ENCODE results near the gene ZBP1.

The ZBP1 gene

DNA sequence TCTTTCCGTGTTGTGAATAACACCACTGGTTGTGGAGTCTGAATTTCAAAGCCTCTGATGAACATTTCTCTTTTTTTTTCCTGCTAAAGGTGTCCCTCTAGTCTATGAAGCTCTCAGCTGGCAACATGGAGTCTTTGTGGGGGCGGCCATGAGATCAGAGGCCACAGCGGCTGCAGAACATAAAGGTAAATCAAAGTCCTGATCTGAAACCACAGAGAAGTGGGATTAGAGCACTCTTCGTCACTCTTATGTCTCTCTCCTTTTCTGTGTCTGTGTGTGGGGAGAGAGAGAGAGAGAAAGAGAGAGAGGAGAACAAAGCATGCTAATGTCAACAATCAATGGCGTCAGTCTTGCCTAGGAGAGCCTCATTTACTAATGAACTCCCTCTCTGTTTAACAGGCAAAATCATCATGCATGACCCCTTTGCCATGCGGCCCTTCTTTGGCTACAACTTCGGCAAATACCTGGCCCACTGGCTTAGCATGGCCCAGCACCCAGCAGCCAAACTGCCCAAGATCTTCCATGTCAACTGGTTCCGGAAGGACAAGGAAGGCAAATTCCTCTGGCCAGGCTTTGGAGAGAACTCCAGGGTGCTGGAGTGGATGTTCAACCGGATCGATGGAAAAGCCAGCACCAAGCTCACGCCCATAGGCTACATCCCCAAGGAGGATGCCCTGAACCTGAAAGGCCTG is 55.1 kb downstream of the ZBP1 start:
- no peaks in the 10 kb centered on the region for H3K36me3 Mint-ChIP-seq (ENCODE audit: insufficient read depth)
- peaks cover 56 to 95% of the 10 kb centered on the region in 2 donors for H3K27me3 Mint-ChIP-seq
- no peak for ATAC-seq (replicated peaks)
- DNase-seq: no peak
- no peak overlapping the region for H3K4me3 Mint-ChIP-seq
- no peaks in the 10 kb centered on the region for H3K9me3 Mint-ChIP-seq
- no peaks in the 10 kb centered on the region for H3K4me1 Mint-ChIP-seq (ENCODE audit: low read depth in 2 of 2)
- no peak overlapping the region for H3K27ac Mint-ChIP-seq

GRCh38 chr20:57564180-57564802 is 55.9 kb downstream of the ZBP1 start:
- no peak for ATAC-seq (replicated peaks)
- Mint-ChIP-seq H3K27me3 (peaks cover 53 to 95% of the 10 kb centered on the region in 2 donors), H3K27ac (no peak overlapping the region), H3K4me3 (no peak overlapping the region), H3K36me3 (ENCODE audit: insufficient read depth) (no peaks in the 10 kb centered on the region), H3K9me3 (no peaks in the 10 kb centered on the region), H3K4me1 (ENCODE audit: low read depth in 2 of 2) (no peaks in the 10 kb centered on the region)
- DNase-seq: no peak

DNA sequence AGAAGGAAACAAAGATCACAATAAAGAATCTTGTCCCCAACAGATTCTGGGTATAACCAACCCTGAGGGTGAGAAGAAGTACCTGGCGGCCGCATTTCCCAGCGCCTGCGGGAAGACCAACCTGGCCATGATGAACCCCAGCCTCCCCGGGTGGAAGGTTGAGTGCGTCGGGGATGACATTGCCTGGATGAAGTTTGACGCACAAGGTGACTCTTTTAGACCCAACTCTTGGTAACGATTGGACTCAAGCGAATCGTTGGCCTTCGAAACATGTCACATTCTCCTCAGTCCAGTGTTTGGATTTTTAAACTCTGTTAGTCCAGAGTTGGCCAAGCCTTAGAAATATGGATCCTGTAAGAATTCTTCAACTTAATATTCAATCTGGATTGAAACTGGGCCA is 56.7 kb downstream of the ZBP1 start:
- Mint-ChIP-seq H3K27ac (no peak overlapping the region), H3K4me1 (ENCODE audit: low read depth in 2 of 2) (no peaks in the 10 kb centered on the region), H3K9me3 (no peaks in the 10 kb centered on the region), H3K36me3 (ENCODE audit: insufficient read depth) (no peaks in the 10 kb centered on the region), H3K4me3 (no peak overlapping the region), H3K27me3 (peaks cover 53 to 95% of the 10 kb centered on the region in 2 donors)
- no peak for ATAC-seq (replicated peaks)
- no peak for DNase-seq

- Mint-ChIP-seq H3K4me1 (ENCODE audit: low read depth in 2 of 2) (no peaks in the 10 kb centered on the region), H3K27ac (no peak overlapping the region), H3K27me3 (peaks cover 53 to 95% of the 10 kb centered on the region in 2 donors), H3K9me3 (no peaks in the 10 kb centered on the region), H3K36me3 (ENCODE audit: insufficient read depth) (no peaks in the 10 kb centered on the region), H3K4me3 (no peak overlapping the region)
- ATAC-seq (replicated peaks) (no peak), DNase-seq (no peak)
These were observed 57.4 kb downstream of the ZBP1 start for GRCh38 chr20:57562541-57563465.

- H3K27me3 Mint-ChIP-seq: peaks cover 54 to 95% of the 10 kb centered on the region in 2 donors
- no peaks in the 10 kb centered on the region for H3K4me1 Mint-ChIP-seq (ENCODE audit: low read depth in 2 of 2)
- H3K4me3 Mint-ChIP-seq: no peak overlapping the region
- no peaks in the 10 kb centered on the region for H3K9me3 Mint-ChIP-seq
- no peaks in the 10 kb centered on the region for H3K36me3 Mint-ChIP-seq (ENCODE audit: insufficient read depth)
- DNase-seq (no peak), ATAC-seq (replicated peaks) (no peak)
- H3K27ac Mint-ChIP-seq: no peak overlapping the region
These were observed 58.6 kb downstream of the ZBP1 start for GRCh38 chr20:57561356-57562279.

GRCh38 chr20:57560554-57561355 is 59.5 kb downstream of the ZBP1 start, which contains the start of gene PCK1:
Gene PCK1 (plus strand): TSS chr20:57561110. CDS start chr20:57561412, 302 bp downstream.
- Mint-ChIP-seq H3K4me1 (ENCODE audit: low read depth in 2 of 2) (no peaks in the 10 kb centered on the region), H3K36me3 (ENCODE audit: insufficient read depth) (no peaks in the 10 kb centered on the region), H3K4me3 (no peak within 1 kb of the TSS), H3K9me3 (no peaks in the 10 kb centered on the region), H3K27ac (no peak within 1 kb of the TSS), H3K27me3 (peaks cover 55 to 95% of the 10 kb centered on the region in 2 donors)
- ATAC-seq (replicated peaks) (no peak), DNase-seq (no peak)

DNA sequence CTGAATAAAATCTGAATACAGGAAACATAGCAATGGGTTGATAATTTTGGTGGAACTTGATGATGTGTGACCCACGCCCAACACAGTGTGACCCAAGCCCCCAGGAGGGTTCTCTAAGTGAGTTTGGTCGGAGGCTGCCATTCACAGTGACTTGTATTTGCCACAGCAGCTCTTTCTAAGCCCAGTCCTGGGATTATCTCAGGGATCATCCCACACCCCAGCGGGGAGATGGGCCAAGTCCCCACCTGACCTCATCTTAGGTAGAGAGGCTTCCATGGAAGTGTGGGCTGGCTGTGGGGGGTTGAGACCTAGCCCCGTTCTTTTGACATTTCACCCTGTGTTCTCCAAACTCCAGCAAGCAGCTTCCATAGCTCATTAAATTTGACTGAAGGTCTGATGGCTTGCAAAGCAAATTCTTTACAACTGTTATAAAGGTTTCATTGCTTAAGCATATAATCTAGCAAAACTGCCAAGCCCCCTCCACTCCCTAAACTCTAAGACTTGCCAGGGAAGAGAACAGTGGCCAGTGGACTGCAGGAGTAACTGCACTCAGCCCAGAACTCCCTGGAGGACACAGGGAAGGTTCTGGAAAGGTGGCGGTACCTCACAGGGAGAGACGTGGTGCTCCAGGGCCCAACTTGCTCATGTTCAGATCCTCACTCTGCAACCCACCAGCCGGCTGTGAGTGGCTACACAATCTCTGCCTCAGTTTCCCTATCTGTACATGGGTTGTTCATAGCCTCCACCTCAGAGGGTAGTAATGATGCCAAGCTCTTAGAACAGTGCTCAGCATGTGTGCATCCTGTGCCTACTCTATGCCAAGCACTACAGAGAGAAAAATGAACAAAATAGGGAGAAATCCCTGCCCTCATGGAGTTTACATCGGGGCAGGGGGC is 60.3 kb downstream of the ZBP1 start:
- H3K36me3 Mint-ChIP-seq (ENCODE audit: insufficient read depth): no peaks in the 10 kb centered on the region
- no peaks in the 10 kb centered on the region for H3K9me3 Mint-ChIP-seq
- no peak for DNase-seq
- H3K4me1 Mint-ChIP-seq (ENCODE audit: low read depth in 2 of 2): no peaks in the 10 kb centered on the region
- no peak overlapping the region for H3K27ac Mint-ChIP-seq
- no peak overlapping the region for H3K4me3 Mint-ChIP-seq
- H3K27me3 Mint-ChIP-seq: peaks cover 46 to 90% of the 10 kb centered on the region in 2 donors
- ATAC-seq (replicated peaks): no peak

GRCh38 chr20:57559289-57559634 is 61.0 kb downstream of the ZBP1 start:
- no peaks in the 10 kb centered on the region for H3K36me3 Mint-ChIP-seq (ENCODE audit: insufficient read depth)
- H3K9me3 Mint-ChIP-seq: no peaks in the 10 kb centered on the region
- H3K27ac Mint-ChIP-seq: no peak overlapping the region

GRCh38 chr20:57558614-57559288 is 61.5 kb downstream of the ZBP1 start:
- Mint-ChIP-seq H3K36me3 (ENCODE audit: insufficient read depth) (no peaks in the 10 kb centered on the region), H3K27me3 (peaks cover 40 to 88% of the 10 kb centered on the region in 2 donors), H3K9me3 (no peaks in the 10 kb centered on the region), H3K27ac (no peak overlapping the region), H3K4me3 (no peak overlapping the region), H3K4me1 (ENCODE audit: low read depth in 2 of 2) (no peaks in the 10 kb centered on the region)
- ATAC-seq (replicated peaks) (no peak), DNase-seq (no peak)

More at GRCh38 chr20:57559289-57559634, 61.0 kb downstream of the ZBP1 start:
- no peak overlapping the region for H3K4me3 Mint-ChIP-seq
- DNase-seq: no peak
- peaks cover 40 to 88% of the 10 kb centered on the region in 2 donors for H3K27me3 Mint-ChIP-seq
- no peak for ATAC-seq (replicated peaks)
- no peaks in the 10 kb centered on the region for H3K4me1 Mint-ChIP-seq (ENCODE audit: low read depth in 2 of 2)

GRCh38 chr20:57557926-57558613 is 62.2 kb downstream of the ZBP1 start:
- Mint-ChIP-seq H3K27ac (no peak overlapping the region), H3K36me3 (ENCODE audit: insufficient read depth) (no peaks in the 10 kb centered on the region), H3K27me3 (peaks cover 40 to 90% of the 10 kb centered on the region in 2 donors), H3K4me1 (ENCODE audit: low read depth in 2 of 2) (no peaks in the 10 kb centered on the region), H3K4me3 (no peak overlapping the region), H3K9me3 (no peaks in the 10 kb centered on the region)
- ATAC-seq (replicated peaks): no peak
- DNase-seq: no peak

GRCh38 chr20:57556980-57557274 is 63.3 kb downstream of the ZBP1 start:
- DNase-seq (no peak), ATAC-seq (replicated peaks) (no peak)
- no peaks in the 10 kb centered on the region for H3K4me1 Mint-ChIP-seq (ENCODE audit: low read depth in 2 of 2)
- no peaks in the 10 kb centered on the region for H3K36me3 Mint-ChIP-seq (ENCODE audit: insufficient read depth)
- H3K27me3 Mint-ChIP-seq: peaks cover 33 to 92% of the 10 kb centered on the region in 2 donors
- H3K4me3 Mint-ChIP-seq: no peak overlapping the region
- no peaks in the 10 kb centered on the region for H3K9me3 Mint-ChIP-seq
- no peak overlapping the region for H3K27ac Mint-ChIP-seq

All from effector memory CD8-positive, alpha-beta T cell (primary cell).